Stimulated activated naive CD8-positive, alpha-beta T cell treated with anti-CD3 and anti-CD28 coated beads, Interleukin-15, amount 100 ng/mL, for 72 hours (primary cell): ENCODE measurements around the gene KRI1.

Source experiments
- ATAC-seq: fragments of 150-1000 bp; cut with Tn5 transposase; 2 replicates; pipeline ENCODE4 v1.10.0; 2021; ENCODE audit warnings: mild to moderate bottlenecking, moderate library complexity
- DNase-seq, 2 donors: peaks; one replicate each; pipeline ENCODE4 v3.0.0; 2021 to 2022
- H3K27ac Mint-ChIP-seq, 2 donors: one replicate each; pipeline ENCODE4 v1.8.0; 2022; ENCODE audit warnings: mild to moderate bottlenecking in 2 of 2, mixed read lengths in 2 of 2, moderate library complexity in 2 of 2
- H3K27me3 Mint-ChIP-seq: one replicate; pipeline ENCODE4 v1.8.0; 2022; ENCODE audit warnings: mixed read lengths
- H3K4me1 Mint-ChIP-seq: one replicate; pipeline ENCODE4 v1.8.0; 2022; ENCODE audit warnings: mild to moderate bottlenecking, mixed read lengths
- H3K4me3 Mint-ChIP-seq, 2 donors: one replicate each; pipeline ENCODE4 v1.8.0; 2022; ENCODE audit warnings: mild to moderate bottlenecking in 2 of 2, mixed read lengths in 2 of 2, moderate library complexity in 1 of 2
- H3K9me3 Mint-ChIP-seq, 2 donors: one replicate each; pipeline ENCODE4 v1.8.0; 2022; ENCODE audit warnings: mixed read lengths in 2 of 2

Gene KRI1

GRCh38 chr19:10519421-10519820 is 46.4 kb downstream of the KRI1 start:
- DNase-seq, result no peak
- Mint-ChIP-seq H3K9me3 (no peaks in the 10 kb centered on the region), H3K4me3 (peak overlapping the region; percentile 23 to 75), H3K27me3 (peaks cover 55% of the 10 kb centered on the region), H3K27ac (no peak overlapping the region), H3K4me1 (peaks cover 34% of the 10 kb centered on the region)
- ATAC-seq, result no peak

- Mint-ChIP-seq H3K9me3 (no peaks in the 10 kb centered on the region), H3K27me3 (peaks cover 62% of the 10 kb centered on the region), H3K27ac (peak overlapping the region in 1 of 2 donors; percentile 9), H3K4me1 (peaks cover 42% of the 10 kb centered on the region), H3K4me3 (peak overlapping the region; percentile 65 to 75)
- ATAC-seq (peak; percentile 22), DNase-seq (no peak)
Observed at GRCh38 chr19:10518444-10519361, 47.1 kb downstream of the KRI1 start.

GRCh38 chr19:10517760-10518443 is 47.9 kb downstream of the KRI1 start:
- peak; percentile 19 for ATAC-seq
- peak overlapping the region; percentile 65 to 75 for H3K4me3 Mint-ChIP-seq
- no peak overlapping the region for H3K27ac Mint-ChIP-seq
- no peaks in the 10 kb centered on the region for H3K9me3 Mint-ChIP-seq
- no peak for DNase-seq
- peaks cover 48% of the 10 kb centered on the region for H3K4me1 Mint-ChIP-seq
- H3K27me3 Mint-ChIP-seq, result peaks cover 70% of the 10 kb centered on the region

- H3K9me3 Mint-ChIP-seq, result no peaks in the 10 kb centered on the region
- no peak within 1 kb of the TSS for H3K27ac Mint-ChIP-seq
- DNase-seq (no peak), ATAC-seq (no peak)
- peaks cover 75% of the 10 kb centered on the region for H3K27me3 Mint-ChIP-seq
- peak within 1 kb of the TSS; percentile 65 to 75 for H3K4me3 Mint-ChIP-seq
- peaks cover 48% of the 10 kb centered on the region for H3K4me1 Mint-ChIP-seq
Observed at GRCh38 chr19:10517361-10517759, 48.5 kb downstream of the KRI1 start, which contains the start of gene S1PR5. Gene S1PR5, minus strand, starts transcription at chr19:10517447. Its CDS starts 2,436 bp downstream, at chr19:10515011.

GRCh38 chr19:10516671-10517286 is 49.0 kb downstream of the KRI1 start:
- peak overlapping the region; percentile 23 to 41 for H3K4me3 Mint-ChIP-seq
- H3K27me3 Mint-ChIP-seq, result peaks cover 76% of the 10 kb centered on the region
- H3K27ac Mint-ChIP-seq, result no peak overlapping the region
- ATAC-seq (no peak), DNase-seq (no peak)
- H3K4me1 Mint-ChIP-seq, result peaks cover 48% of the 10 kb centered on the region
- no peaks in the 10 kb centered on the region for H3K9me3 Mint-ChIP-seq

- H3K4me3 Mint-ChIP-seq, result no peak overlapping the region
- ATAC-seq, result no peak
- no peaks in the 10 kb centered on the region for H3K9me3 Mint-ChIP-seq
- DNase-seq, result no peak
- H3K4me1 Mint-ChIP-seq, result peaks cover 48% of the 10 kb centered on the region
- peaks cover 82% of the 10 kb centered on the region for H3K27me3 Mint-ChIP-seq
- H3K27ac Mint-ChIP-seq, result no peak overlapping the region
Observed at GRCh38 chr19:10516064-10516385, 49.8 kb downstream of the KRI1 start.

GRCh38 chr19:10514211-10515145 is 51.3 kb downstream of the KRI1 start:
- ATAC-seq (peak; percentile 80), DNase-seq (peak; percentile 51 to 55)
- Mint-ChIP-seq H3K4me1 (peaks cover 52% of the 10 kb centered on the region), H3K9me3 (no peaks in the 10 kb centered on the region), H3K27ac (no peak overlapping the region), H3K27me3 (peaks cover 76% of the 10 kb centered on the region), H3K4me3 (peak overlapping the region; percentile 66 to 83)

- no peak overlapping the region for H3K4me3 Mint-ChIP-seq
- H3K27ac Mint-ChIP-seq, result no peak overlapping the region
- no peak for ATAC-seq
- DNase-seq, result no peak
- peaks cover 63% of the 10 kb centered on the region for H3K27me3 Mint-ChIP-seq
- H3K4me1 Mint-ChIP-seq, result peaks cover 52% of the 10 kb centered on the region
- H3K9me3 Mint-ChIP-seq, result no peaks in the 10 kb centered on the region
Observed at GRCh38 chr19:10513223-10513622, 52.6 kb downstream of the KRI1 start.

GRCh38 chr19:10510301-10510802 is 55.5 kb downstream of the KRI1 start:
- Mint-ChIP-seq H3K4me3 (no peak overlapping the region), H3K27ac (no peak overlapping the region)

GRCh38 chr19:10508707-10509106 is 57.1 kb downstream of the KRI1 start:
- peak; percentile 84 for ATAC-seq
- Mint-ChIP-seq H3K4me1 (peaks cover 36% of the 10 kb centered on the region), H3K9me3 (no peaks in the 10 kb centered on the region), H3K4me3 (no peak overlapping the region), H3K27me3 (peaks cover 22% of the 10 kb centered on the region), H3K27ac (no peak overlapping the region)
- DNase-seq, result peak; percentile 21 to 65

More at GRCh38 chr19:10510301-10510802, 55.5 kb downstream of the KRI1 start:
- DNase-seq (peak; percentile 60 to 70), ATAC-seq (no peak)
- peaks cover 38% of the 10 kb centered on the region for H3K27me3 Mint-ChIP-seq
- H3K4me1 Mint-ChIP-seq, result peaks cover 45% of the 10 kb centered on the region
- no peaks in the 10 kb centered on the region for H3K9me3 Mint-ChIP-seq

- ATAC-seq, result no peak
- H3K4me1 Mint-ChIP-seq, result peaks cover 34% of the 10 kb centered on the region
- no peaks in the 10 kb centered on the region for H3K9me3 Mint-ChIP-seq
- DNase-seq, result no peak
- H3K27me3 Mint-ChIP-seq, result peaks cover 15% of the 10 kb centered on the region
- H3K27ac Mint-ChIP-seq, result no peak overlapping the region
- H3K4me3 Mint-ChIP-seq, result no peak overlapping the region
Observed at GRCh38 chr19:10508036-10508435, 57.8 kb downstream of the KRI1 start.

GRCh38 chr19:10505583-10506229 is 60.1 kb downstream of the KRI1 start:
- Mint-ChIP-seq H3K27ac (no peak overlapping the region), H3K4me1 (peaks cover 47% of the 10 kb centered on the region), H3K27me3 (no peaks in the 10 kb centered on the region), H3K4me3 (no peak overlapping the region), H3K9me3 (no peaks in the 10 kb centered on the region)
- DNase-seq (peak; percentile 81 to 83), ATAC-seq (peak; percentile 31)
